ENCODE results near the gene SDSL.

The SDSL gene

GRCh38 chr12:113471619-113472171, 49.5 kb downstream of the SDSL start, which contains the start of gene LHX5:
TSS of gene LHX5 (minus strand) at chr12:113471871. CDS start at chr12:113471498, 373 bp downstream.
- no peak within 1 kb of the TSS for H3K27ac ChIP-seq
- TF ChIP-seq CTCF (conservative IDR thresholded peaks at IDR 0.05), result no peak
- no peak for TF ChIP-seq ZFX (IDR thresholded peaks at IDR 0.05)

- H3K27ac ChIP-seq, result no peak overlapping the region
- TF ChIP-seq CTCF (conservative IDR thresholded peaks at IDR 0.05), result no peak
- TF ChIP-seq ZFX (IDR thresholded peaks at IDR 0.05), result no peak
These were observed 50.3 kb downstream of the SDSL start for GRCh38 chr12:113472191-113473121.

- no peak overlapping the region for H3K27ac ChIP-seq
- TF ChIP-seq CTCF (conservative IDR thresholded peaks at IDR 0.05), result no peak
- no peak for TF ChIP-seq ZFX (IDR thresholded peaks at IDR 0.05)
These were observed 51.2 kb downstream of the SDSL start for GRCh38 chr12:113473400-113473799.

- no peak for TF ChIP-seq CTCF (conservative IDR thresholded peaks at IDR 0.05)
- TF ChIP-seq ZFX (IDR thresholded peaks at IDR 0.05), result no peak
- no peak overlapping the region for H3K27ac ChIP-seq
These were observed 51.8 kb downstream of the SDSL start for GRCh38 chr12:113473942-113474341.

GRCh38 chr12:113474635-113475436, 52.7 kb downstream of the SDSL start:
- no peak overlapping the region for H3K27ac ChIP-seq
- TF ChIP-seq ZFX (IDR thresholded peaks at IDR 0.05), result no peak
- TF ChIP-seq CTCF (conservative IDR thresholded peaks at IDR 0.05), result no peak

- H3K27ac ChIP-seq, result no peak overlapping the region
- TF ChIP-seq CTCF (conservative IDR thresholded peaks at IDR 0.05), result no peak
- no peak for TF ChIP-seq ZFX (IDR thresholded peaks at IDR 0.05)
These were observed 53.4 kb downstream of the SDSL start for GRCh38 chr12:113475451-113476175.
